Natural killer cell (primary cell): ENCODE data around the gene SERPINA6. TPM values are rescaled to one million over a fixed set of nuclear protein-coding genes. Genes with fewer than 3 reads are reported as not detected.
"Not testable (repeated sequence)": the region's sequence is repeated elsewhere in the genome, so short reads cannot be mapped to it uniquely, and the experiment has no call there.

Experiments used
- ATAC-seq, 3 donors: fragments of 150-1000 bp in 2 of 3; fragments of 200-7000 bp in 1 of 3; cut with Tn5 transposase; 1 replicate in 1 of 3; 2 replicates in 2 of 3; pipeline ENCODE4 v1.10.0; 2021; ENCODE audit warnings: mild to moderate bottlenecking in 2 of 3, moderate library complexity in 2 of 3
- DNase-seq, 2 donors: peaks; one replicate each; pipeline versions ENCODE4 v3.0.0 to v3.0.0-alpha.2; 2013 to 2021; ENCODE audit warnings: mixed read lengths in 1 of 2
- H3K27ac ChIP-seq: one replicate; pipeline ENCODE4 v1.5.1; 2013; ENCODE audit warnings: mild to moderate bottlenecking, low read length
- H3K27me3 ChIP-seq: one replicate; pipeline ENCODE4 v1.6.1; 2013; ENCODE audit warnings: low read length; ENCODE audit not compliant: control insufficient read depth, insufficient read depth
- H3K36me3 ChIP-seq: one replicate; pipeline ENCODE4 v1.6.1; 2013; ENCODE audit warnings: low read length; ENCODE audit not compliant: control insufficient read depth, insufficient read depth
- H3K4me1 ChIP-seq: one replicate; pipeline ENCODE4 v1.6.1; 2013; ENCODE audit warnings: low read length; ENCODE audit not compliant: control insufficient read depth, insufficient read depth
- H3K4me3 ChIP-seq: one replicate; pipeline ENCODE4 v1.5.1; 2013; ENCODE audit warnings: low read length
- H3K9me3 ChIP-seq: one replicate; pipeline ENCODE4 v1.6.1; 2013; ENCODE audit warnings: low read length; ENCODE audit not compliant: control insufficient read depth, insufficient read depth
- H3K27ac Mint-ChIP-seq, 2 donors: one replicate each; pipeline ENCODE4 v1.8.0; 2022; ENCODE audit warnings: mild to moderate bottlenecking in 2 of 2, mixed read lengths in 2 of 2, moderate library complexity in 1 of 2
- H3K27me3 Mint-ChIP-seq, 2 donors: one replicate each; pipeline ENCODE4 v1.8.0; 2022; ENCODE audit warnings: low read depth in 2 of 2, mixed read lengths in 2 of 2
- H3K36me3 Mint-ChIP-seq: one replicate; pipeline ENCODE4 v1.8.0; 2022; ENCODE audit warnings: mixed read lengths
- H3K4me1 Mint-ChIP-seq, 2 donors: one replicate each; pipeline ENCODE4 v1.8.0; 2022; ENCODE audit warnings: mixed read lengths in 2 of 2
- H3K4me3 Mint-ChIP-seq: one replicate; pipeline ENCODE4 v1.8.0; 2022; ENCODE audit warnings: mild to moderate bottlenecking, moderate library complexity, mixed read lengths
- H3K9me3 Mint-ChIP-seq, 2 donors: one replicate each; pipeline ENCODE4 v1.8.0; 2022; ENCODE audit warnings: mixed read lengths in 2 of 2
- CTCF ChIP-seq: fragments of 200-600 bp; IDR thresholded peaks from one replicate; pipeline ENCODE4 v1.8.0; 2022; ENCODE audit warnings: antibody characterized with exemption
- WGBS: methylation state at CpG from one replicate; pipeline ENCODE4 v1.1.7; 2013; ENCODE audit warnings: missing lambda C conversion rate; ENCODE audit not compliant: insufficient coverage; 5-methylcytosine and 5-hydroxymethylcytosine counted together
- intact Hi-C: fragments of 100-400 bp; cut with micrococcal nuclease; formaldehyde crosslinking; loops from one replicate; pipeline ENCODE4 v1.14.2; 2022
- total RNA-seq, 4 donors: library from RNA; stranded (reverse); fragments of 120-200 nt in 1 of 4; gene quantifications; one replicate each; pipeline versions ENCODE4 v1.2.3 to v1.2.4, GENCODE V29; 2013 to 2022

SERPINA6 gene, protein sequence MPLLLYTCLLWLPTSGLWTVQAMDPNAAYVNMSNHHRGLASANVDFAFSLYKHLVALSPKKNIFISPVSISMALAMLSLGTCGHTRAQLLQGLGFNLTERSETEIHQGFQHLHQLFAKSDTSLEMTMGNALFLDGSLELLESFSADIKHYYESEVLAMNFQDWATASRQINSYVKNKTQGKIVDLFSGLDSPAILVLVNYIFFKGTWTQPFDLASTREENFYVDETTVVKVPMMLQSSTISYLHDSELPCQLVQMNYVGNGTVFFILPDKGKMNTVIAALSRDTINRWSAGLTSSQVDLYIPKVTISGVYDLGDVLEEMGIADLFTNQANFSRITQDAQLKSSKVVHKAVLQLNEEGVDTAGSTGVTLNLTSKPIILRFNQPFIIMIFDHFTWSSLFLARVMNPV
- total RNA-seq: not detected
- total RNA-seq (2013): not detected

- no peaks in the 10 kb centered on the region for H3K27me3 ChIP-seq
- no peaks in the 10 kb centered on the region for H3K4me1 ChIP-seq
- TF ChIP-seq CTCF: no peak
- 76% methylated on average over 15 of the region's 15 CpGs for WGBS
- no peaks in the 10 kb centered on the region for H3K9me3 Mint-ChIP-seq
- no peak within 1 kb of the TSS for H3K4me3 Mint-ChIP-seq
- no peaks in the 10 kb centered on the region for H3K36me3 ChIP-seq
- peaks cover under 1 to 11% of the 10 kb centered on the region in 2 donors for H3K27me3 Mint-ChIP-seq
- H3K27ac ChIP-seq: no peak within 1 kb of the TSS
- intact Hi-C loops: no loop called here
- no peaks in the 10 kb centered on the region for H3K9me3 ChIP-seq
- no peaks in the 10 kb centered on the region for H3K36me3 Mint-ChIP-seq
- no peak within 1 kb of the TSS for H3K27ac Mint-ChIP-seq
- DNase-seq (no peak), ATAC-seq (no peak)
- H3K4me1 Mint-ChIP-seq: peaks cover 0 to 5% of the 10 kb centered on the region in 2 donors
- H3K4me3 ChIP-seq: no peak within 1 kb of the TSS
These were observed at the start of gene SERPINA6 for GRCh38 chr14:94322648-94323570. TSS of gene SERPINA6 (minus strand) at chr14:94323336. CDS start at chr14:94314648, 8,688 bp downstream.

GRCh38 chr14:94372021-94372605 is 49.0 kb upstream of the SERPINA6 start:
- TF ChIP-seq CTCF: no peak
- no peaks in the 10 kb centered on the region for H3K36me3 ChIP-seq
- peaks cover 0 to 2% of the 10 kb centered on the region in 2 donors for H3K27me3 Mint-ChIP-seq
- H3K36me3 Mint-ChIP-seq: no peaks in the 10 kb centered on the region
- H3K4me1 ChIP-seq: no peaks in the 10 kb centered on the region
- H3K9me3 ChIP-seq: no peaks in the 10 kb centered on the region
- H3K27ac Mint-ChIP-seq: no peak overlapping the region
- intact Hi-C loops: no loop called here
- no peak for ATAC-seq
- H3K27ac ChIP-seq: no peak overlapping the region
- DNase-seq: no peak
- no peak overlapping the region for H3K4me3 ChIP-seq
- WGBS: 77% methylated on average over 13 of the region's 13 CpGs
- no peak overlapping the region for H3K4me3 Mint-ChIP-seq
- no peaks in the 10 kb centered on the region for H3K4me1 Mint-ChIP-seq
- H3K9me3 Mint-ChIP-seq: no peaks in the 10 kb centered on the region
- H3K27me3 ChIP-seq: no peaks in the 10 kb centered on the region

GRCh38 chr14:94370524-94370910 is 47.4 kb upstream of the SERPINA6 start:
- intact Hi-C loops: no loop called here
- no peaks in the 10 kb centered on the region for H3K9me3 ChIP-seq
- WGBS: 70% methylated on average over 2 of the region's 6 CpGs

DNA sequence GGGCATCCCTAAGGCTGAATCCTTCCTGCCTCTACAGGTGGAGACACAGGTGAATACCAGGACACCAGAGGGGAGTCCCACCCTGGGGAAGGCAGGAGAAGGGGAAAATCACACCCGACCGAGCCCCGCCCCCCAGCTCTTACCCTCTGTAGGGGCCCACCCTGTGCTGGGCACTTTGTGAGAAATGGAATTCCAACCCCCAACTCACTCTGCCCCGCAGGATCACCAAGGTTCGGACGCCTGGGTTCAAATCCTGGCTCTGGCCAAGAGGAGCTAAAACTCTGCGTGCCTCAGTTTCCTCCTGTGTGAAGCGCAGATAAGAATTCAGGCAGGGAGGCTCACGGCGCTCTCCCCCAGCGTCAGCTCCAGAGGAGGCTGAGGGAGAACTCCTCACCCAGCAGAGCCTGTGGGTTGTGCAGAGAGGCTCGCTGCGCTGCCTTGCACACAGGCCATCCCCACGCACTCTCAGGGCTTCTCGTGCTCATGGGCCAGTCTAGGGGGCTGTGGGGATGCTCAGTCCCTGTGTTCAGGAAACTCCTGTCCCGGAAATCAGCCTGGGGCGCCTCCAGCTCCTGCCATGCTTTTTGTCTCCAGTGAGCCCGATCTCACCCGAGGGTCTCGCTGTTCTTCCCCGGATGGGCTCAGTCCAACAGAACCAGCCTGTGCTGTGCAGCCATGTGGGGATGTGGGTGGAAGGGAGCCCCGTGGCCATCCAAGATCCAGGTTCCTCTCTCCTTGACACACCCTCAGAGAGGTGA is 46.8 kb upstream of the SERPINA6 start:
- H3K27me3 ChIP-seq, H3K9me3 Mint-ChIP-seq, H3K27ac ChIP-seq, H3K36me3 ChIP-seq, H3K4me3 Mint-ChIP-seq, H3K36me3 Mint-ChIP-seq, H3K9me3 ChIP-seq, H3K27ac Mint-ChIP-seq, H3K27me3 Mint-ChIP-seq, intact Hi-C loops, ATAC-seq, H3K4me1 Mint-ChIP-seq, DNase-seq, H3K4me3 ChIP-seq, H3K4me1 ChIP-seq: not testable (repeated sequence)
- WGBS: 79% methylated on average over 10 of the region's 22 CpGs

More at GRCh38 chr14:94370524-94370910, 47.4 kb upstream of the SERPINA6 start:
- no peak overlapping the region for H3K4me3 Mint-ChIP-seq
- H3K27me3 Mint-ChIP-seq: peaks cover 0 to 2% of the 10 kb centered on the region in 2 donors
- DNase-seq (no peak), ATAC-seq (no peak)
- no peaks in the 10 kb centered on the region for H3K27me3 ChIP-seq
- H3K36me3 ChIP-seq: no peaks in the 10 kb centered on the region
- no peak for TF ChIP-seq CTCF
- no peak overlapping the region for H3K27ac Mint-ChIP-seq
- H3K27ac ChIP-seq: no peak overlapping the region
- no peaks in the 10 kb centered on the region for H3K9me3 Mint-ChIP-seq
- H3K4me1 ChIP-seq: no peaks in the 10 kb centered on the region
- H3K4me3 ChIP-seq: no peak overlapping the region
- no peaks in the 10 kb centered on the region for H3K4me1 Mint-ChIP-seq
- H3K36me3 Mint-ChIP-seq: no peaks in the 10 kb centered on the region
